MM.1S (cell line): ENCODE data around the gene ITGB5.

Source experiments
- CTCF ChIP-seq: fragments of 300-600 bp; sonication (generic); IDR thresholded peaks from 2 replicates; pipeline ENCODE4 v1.5.1; 2016; ENCODE audit warnings: antibody characterized with exemption, low read length, mixed read lengths
- EZH2 ChIP-seq: fragments of 300-600 bp; sonication (generic); optimal IDR thresholded peaks from 2 replicates; pipeline ENCODE3; 2017; ENCODE audit warnings: low read depth, mild to moderate bottlenecking, antibody characterized with exemption, low read length, mixed read lengths
- EZH2phosphoT487 ChIP-seq: fragments of 300-600 bp; sonication (generic); IDR thresholded peaks from 2 replicates; pipeline ENCODE4 v1.6.1; 2018; ENCODE audit warnings: antibody characterized with exemption, low read length

- no peak for TF ChIP-seq CTCF
- TF ChIP-seq EZH2 = no peak
- TF ChIP-seq EZH2phosphoT487 = no peak
Measured at GRCh38 chr3:124771083-124771445, 116.1 kb downstream of the ITGB5 start.
